Measurements from ENCODE around the gene ANKRD24.
"Not testable (repeated sequence)": the region's sequence is repeated elsewhere in the genome, so short reads cannot be mapped to it uniquely, and the experiment has no call there.

ANKRD24 gene

DNA sequence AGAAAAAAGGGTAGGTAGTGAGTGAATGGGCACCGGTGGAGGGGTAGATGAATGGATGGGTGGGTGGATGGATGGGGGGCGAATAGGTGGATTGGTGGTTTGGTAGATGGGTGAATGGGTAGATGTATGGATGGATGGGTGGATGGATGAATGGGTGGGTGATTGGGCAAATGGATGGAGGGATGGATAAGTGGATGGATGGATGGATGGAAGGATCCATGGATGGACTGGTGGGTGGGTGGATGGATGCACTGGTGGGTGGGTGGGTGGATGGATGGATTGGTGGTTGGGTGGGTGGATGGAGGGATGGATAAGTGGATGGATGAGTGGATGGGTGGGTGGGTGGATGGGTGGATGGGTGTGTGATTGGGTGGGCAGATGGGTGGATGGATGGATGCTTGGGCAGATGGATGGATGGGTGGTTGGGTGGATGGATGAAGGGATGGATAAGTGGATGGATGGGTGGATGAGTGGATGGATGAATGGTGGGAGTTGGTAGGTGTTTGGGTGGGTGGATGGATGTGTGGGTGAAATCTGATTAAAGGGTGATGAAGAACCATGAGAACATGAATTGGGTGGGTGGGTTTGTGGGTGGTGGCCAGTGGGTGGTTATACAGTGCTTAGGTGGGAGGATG lies 2.3 kb downstream of the ANKRD24 start:
- TF ChIP-seq, protein P1, sequence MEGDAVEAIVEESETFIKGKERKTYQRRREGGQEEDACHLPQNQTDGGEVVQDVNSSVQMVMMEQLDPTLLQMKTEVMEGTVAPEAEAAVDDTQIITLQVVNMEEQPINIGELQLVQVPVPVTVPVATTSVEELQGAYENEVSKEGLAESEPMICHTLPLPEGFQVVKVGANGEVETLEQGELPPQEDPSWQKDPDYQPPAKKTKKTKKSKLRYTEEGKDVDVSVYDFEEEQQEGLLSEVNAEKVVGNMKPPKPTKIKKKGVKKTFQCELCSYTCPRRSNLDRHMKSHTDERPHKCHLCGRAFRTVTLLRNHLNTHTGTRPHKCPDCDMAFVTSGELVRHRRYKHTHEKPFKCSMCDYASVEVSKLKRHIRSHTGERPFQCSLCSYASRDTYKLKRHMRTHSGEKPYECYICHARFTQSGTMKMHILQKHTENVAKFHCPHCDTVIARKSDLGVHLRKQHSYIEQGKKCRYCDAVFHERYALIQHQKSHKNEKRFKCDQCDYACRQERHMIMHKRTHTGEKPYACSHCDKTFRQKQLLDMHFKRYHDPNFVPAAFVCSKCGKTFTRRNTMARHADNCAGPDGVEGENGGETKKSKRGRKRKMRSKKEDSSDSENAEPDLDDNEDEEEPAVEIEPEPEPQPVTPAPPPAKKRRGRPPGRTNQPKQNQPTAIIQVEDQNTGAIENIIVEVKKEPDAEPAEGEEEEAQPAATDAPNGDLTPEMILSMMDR (IDR thresholded peaks at IDR 0.05; ENCODE audit: insufficient read depth, missing control alignments), result no peak
- FAIRE-seq (no peak), DNase-seq (ENCODE audit: insufficient read length, low spot score) (no peak)

DNA sequence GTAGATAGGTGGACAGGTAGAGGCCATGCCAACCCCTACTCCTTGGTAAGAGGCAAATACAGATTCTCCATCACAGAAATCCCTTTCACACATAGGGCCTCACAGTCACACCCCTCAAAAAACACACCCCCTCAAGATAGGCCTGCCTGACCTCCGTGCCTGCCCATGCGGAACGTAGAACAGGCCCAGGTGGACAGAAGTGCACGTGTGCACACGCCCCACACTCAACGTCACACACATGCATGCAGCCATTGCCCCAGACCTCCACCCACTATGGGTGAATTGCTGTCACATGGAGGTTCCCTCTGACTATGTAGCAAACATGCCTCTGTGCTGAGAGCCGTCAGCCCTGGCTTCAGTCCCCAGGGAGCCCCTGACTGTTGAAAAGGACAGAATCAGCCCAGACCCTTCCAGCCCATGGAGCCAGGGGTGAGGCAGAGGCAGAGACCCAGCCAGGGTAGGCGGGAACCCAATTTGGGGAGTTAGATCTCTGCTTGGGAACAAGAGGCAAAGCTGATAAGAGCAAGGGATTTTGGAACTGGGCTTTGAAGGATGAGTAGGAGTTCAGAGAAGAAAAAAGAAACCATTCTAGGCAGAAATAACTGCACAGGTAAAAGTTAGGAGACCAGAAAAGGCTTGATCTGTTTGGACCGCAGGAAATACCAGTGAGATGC lies 3.1 kb downstream of the ANKRD24 start:
- FAIRE-seq (no peak), DNase-seq (ENCODE audit: insufficient read length, low spot score) (no peak)
- TF ChIP-seq, protein P1 (IDR thresholded peaks at IDR 0.05; ENCODE audit: insufficient read depth, missing control alignments), result no peak

DNA sequence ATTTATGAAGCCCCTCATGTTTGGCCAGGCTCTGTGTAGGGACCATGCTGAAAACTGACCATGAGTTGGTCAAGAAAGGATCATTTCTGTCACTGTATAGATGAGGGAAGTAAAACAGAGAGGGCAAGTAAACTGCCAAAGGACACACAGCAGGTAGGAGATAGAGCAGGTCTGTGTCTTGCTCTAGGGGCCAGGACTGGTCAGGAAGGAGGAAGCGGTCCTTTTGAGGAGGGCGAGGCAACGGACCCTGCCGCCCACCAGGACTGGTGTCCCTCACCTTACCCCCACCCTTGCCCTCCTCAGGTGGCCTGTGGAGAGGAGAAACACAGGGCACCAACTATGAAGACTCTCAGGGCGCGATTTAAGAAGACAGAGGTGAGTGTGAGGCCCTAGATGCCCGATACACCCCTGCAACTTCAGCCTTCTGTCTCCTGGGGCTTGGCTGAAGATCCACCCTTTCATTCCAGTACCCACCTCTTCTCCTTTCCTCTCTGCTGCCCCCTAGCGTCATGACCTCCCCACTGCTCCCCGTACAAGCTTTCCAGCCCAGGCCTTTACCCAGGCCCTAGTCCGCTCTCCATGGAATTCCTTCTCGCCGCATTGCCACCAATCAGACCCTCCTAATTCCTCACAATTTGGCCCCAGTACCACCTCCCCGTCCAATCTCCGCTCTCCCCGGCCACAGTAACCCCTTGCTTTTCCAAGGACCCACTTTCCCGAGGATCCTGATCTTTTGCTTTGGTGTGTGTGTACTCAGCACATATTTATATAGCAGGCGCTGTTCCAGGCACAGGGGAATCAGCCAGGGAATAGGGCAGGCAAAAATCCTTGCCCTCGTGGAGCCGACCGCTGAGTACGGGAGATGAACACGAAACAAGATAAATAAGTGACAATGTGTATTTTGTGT lies 3.9 kb downstream of the ANKRD24 start:
- TF ChIP-seq, protein P1 (IDR thresholded peaks at IDR 0.05; ENCODE audit: insufficient read depth, missing control alignments), result peak; percentile 81
- peak; percentile 79 for DNase-seq (ENCODE audit: insufficient read length, low spot score)
- no peak for FAIRE-seq

DNA sequence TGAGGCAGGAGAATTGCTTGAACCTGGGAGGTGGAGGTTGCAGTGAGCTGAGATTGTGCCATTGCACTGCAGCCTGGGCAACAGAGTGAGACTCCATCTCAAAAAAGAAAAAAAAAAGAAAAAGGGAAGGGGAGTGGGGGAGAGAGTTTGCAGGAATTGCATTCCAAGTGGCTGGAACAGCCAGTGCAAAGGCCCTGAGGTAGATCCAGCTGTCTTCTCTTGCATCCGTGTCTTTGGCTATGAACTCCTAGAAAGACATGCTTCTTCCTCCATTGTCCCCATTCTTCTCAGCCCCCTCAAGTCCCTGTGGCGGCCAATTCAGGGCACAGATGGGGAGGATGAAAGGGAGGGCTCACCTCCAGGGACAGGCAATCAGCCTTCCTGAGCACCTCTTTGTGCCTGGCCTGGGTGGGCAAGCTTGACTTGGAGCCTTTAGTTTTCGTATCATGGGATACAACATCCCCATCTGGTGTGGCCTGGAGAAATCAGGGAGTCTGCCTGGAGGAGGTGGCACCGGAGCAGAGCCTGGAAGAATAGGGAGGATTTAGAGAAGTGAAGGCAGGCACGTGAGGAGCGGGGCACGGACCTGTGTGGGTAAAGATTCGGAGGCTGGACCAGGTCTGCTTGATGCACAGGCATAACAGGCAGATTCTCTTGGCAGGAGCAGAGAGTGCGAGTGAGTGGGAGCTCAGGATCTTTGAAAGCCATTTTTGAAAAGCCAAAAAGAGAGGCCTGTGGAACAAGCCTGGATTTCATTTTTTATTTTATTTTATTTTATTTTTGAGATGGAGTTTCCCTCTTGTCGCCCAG lies 5.0 kb downstream of the ANKRD24 start:
- no peak for DNase-seq (ENCODE audit: insufficient read length, low spot score)
- TF ChIP-seq, protein P1 (IDR thresholded peaks at IDR 0.05; ENCODE audit: insufficient read depth, missing control alignments), result no peak
- FAIRE-seq, result no peak

DNA sequence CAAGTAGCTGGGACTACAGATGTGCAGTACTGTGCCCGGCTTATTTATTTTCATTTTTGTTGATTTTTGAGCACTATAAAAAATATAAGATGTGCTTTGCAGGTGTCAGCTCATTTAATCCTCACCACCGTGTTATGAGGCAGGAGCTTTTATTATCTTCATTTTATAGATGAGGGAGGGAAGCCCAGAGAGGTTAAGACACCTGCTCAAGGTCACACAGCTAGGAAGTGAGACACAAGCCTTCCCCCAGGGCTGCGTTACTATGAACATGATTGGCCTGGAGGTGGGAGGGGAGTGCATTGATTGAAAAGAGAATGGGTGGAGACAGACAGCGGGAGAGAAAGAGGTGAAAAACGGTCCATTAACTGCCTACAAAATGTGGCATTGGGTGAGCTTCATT lies 7.2 kb downstream of the ANKRD24 start:
- DNase-seq (ENCODE audit: insufficient read length, low spot score) (no peak), FAIRE-seq (no peak)
- TF ChIP-seq, protein P1 (IDR thresholded peaks at IDR 0.05; ENCODE audit: insufficient read depth, missing control alignments), result no peak

DNA sequence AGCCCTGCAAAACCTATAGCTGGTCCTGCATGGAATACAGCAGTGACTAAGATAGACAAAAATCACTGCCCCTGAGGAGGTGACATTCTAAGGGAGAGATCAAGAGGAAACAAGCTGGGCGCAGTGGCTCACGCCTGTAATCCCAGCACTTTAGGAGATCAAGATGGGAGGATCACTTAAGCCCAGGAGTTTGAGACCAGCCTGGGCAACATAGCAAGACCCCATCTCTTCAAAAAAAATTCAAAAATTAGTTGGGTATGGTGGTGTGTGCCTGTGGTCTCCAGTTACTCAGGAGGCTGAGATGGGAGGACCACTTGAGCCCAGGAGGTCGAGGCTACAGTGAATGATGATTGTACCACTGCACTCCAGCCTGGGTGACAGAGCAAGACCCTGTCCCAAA lies 10.0 kb downstream of the ANKRD24 start:
- not testable (repeated sequence) for FAIRE-seq; DNase-seq (ENCODE audit: insufficient read length, low spot score)

DNA sequence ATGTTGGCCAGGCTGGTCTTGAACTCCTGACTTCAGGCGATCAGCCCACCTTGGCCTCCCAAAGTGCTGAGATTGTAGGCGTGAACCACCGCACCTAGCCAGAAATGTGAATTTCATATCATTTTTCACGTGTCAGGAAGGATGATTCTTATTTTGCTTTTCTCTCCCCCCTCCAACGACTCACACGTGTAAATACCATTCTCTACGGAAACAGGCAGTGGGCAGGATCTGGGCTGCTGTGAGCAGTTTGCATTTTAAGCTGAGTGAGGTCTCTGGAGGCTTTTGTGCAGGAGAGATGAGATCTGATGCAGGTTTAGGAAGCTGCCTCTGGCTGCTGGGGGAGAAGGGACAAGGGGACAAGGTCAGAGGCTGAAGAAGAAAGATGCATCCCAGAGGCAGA lies 11.9 kb downstream of the ANKRD24 start:
- TF ChIP-seq, protein P1 (IDR thresholded peaks at IDR 0.05; ENCODE audit: insufficient read depth, missing control alignments), result no peak
- no peak for DNase-seq (ENCODE audit: insufficient read length, low spot score)
- FAIRE-seq, result no peak

All from D721Med (cell line).